NCI-H1930 (cell line): ENCODE measurements around the gene KIZ.

Experiments used
- DNase-seq, 2 experiments: peaks; one replicate each; lab custom pipeline; 2025; lab: John Stamatoyannopoulos, UW

KIZ gene

GRCh38 chr20:21105429-21106170, 20.3 kb upstream of the KIZ start:
- DNase-seq, result peak in 1 of 2 experiments; percentile 62

GRCh38 chr20:21106171-21107017, 19.5 kb upstream of the KIZ start, which contains the start of gene LINC00237:
Gene LINC00237, minus strand, starts transcription at chr20:21106358.
- DNase-seq, result no peak

- DNase-seq, result no peak
Observed at GRCh38 chr20:21109144-21109543, 16.7 kb upstream of the KIZ start.

- DNase-seq, result no peak
Observed at GRCh38 chr20:21110811-21111210, 15.1 kb upstream of the KIZ start.

GRCh38 chr20:21111416-21111815, 14.5 kb upstream of the KIZ start:
- DNase-seq, result no peak

- no peak for DNase-seq
Observed at GRCh38 chr20:21113697-21114096, 12.2 kb upstream of the KIZ start.

GRCh38 chr20:21114584-21114983, 11.3 kb upstream of the KIZ start:
- DNase-seq, result no peak

GRCh38 chr20:21117521-21117920, 8.4 kb upstream of the KIZ start:
- no peak for DNase-seq

- no peak for DNase-seq
Observed at GRCh38 chr20:21118138-21118537, 7.7 kb upstream of the KIZ start.

GRCh38 chr20:21118782-21119181, 7.1 kb upstream of the KIZ start:
- DNase-seq, result no peak

GRCh38 chr20:21124190-21124589, 1.7 kb upstream of the KIZ start:
- no peak for DNase-seq

- DNase-seq, result peak in 1 of 2 experiments; percentile 58
Observed at GRCh38 chr20:21125072-21125848, 622 bp upstream of the KIZ start.

- no peak for DNase-seq
Observed at GRCh38 chr20:21126581-21126870, 644 bp downstream of the KIZ start.

GRCh38 chr20:21127201-21127981, 1.5 kb downstream of the KIZ start:
- no peak for DNase-seq

GRCh38 chr20:21129861-21130260, 4.0 kb downstream of the KIZ start:
- no peak for DNase-seq

- DNase-seq, result no peak
Observed at GRCh38 chr20:21133404-21133803, 7.5 kb downstream of the KIZ start.

GRCh38 chr20:21133917-21134622, 8.2 kb downstream of the KIZ start:
- no peak for DNase-seq

- no peak for DNase-seq
Observed at GRCh38 chr20:21134883-21135493, 9.1 kb downstream of the KIZ start.

GRCh38 chr20:21136015-21136732, 10.3 kb downstream of the KIZ start:
- DNase-seq, result no peak

- DNase-seq, result no peak
Observed at GRCh38 chr20:21137078-21137477, 11.2 kb downstream of the KIZ start.
